Measurements from ENCODE around the gene ZNF425.

- TF ChIP-seq FOXM1 (IDR thresholded peaks at IDR 0.05; ENCODE audit: borderline replicate concordance), result no peak
- TF ChIP-seq FOXK2 (IDR thresholded peaks at IDR 0.05), result no peak
- TF ChIP-seq NFRKB (IDR thresholded peaks at IDR 0.05), result no peak
- TF ChIP-seq FOXA1 (IDR thresholded peaks at IDR 0.05), result no peak
- TF ChIP-seq HDGF (IDR thresholded peaks at IDR 0.05; ENCODE audit: borderline replicate concordance), result no peak
- TF ChIP-seq CTBP1 (IDR thresholded peaks at IDR 0.05; ENCODE audit: borderline replicate concordance), result no peak
- TF ChIP-seq SP1 (IDR thresholded peaks at IDR 0.05), result no peak
- no peak for TF ChIP-seq SUZ12 (IDR thresholded peaks at IDR 0.05)
- no peak for TF ChIP-seq PKNOX1 (IDR thresholded peaks at IDR 0.05)
- no peak for TF ChIP-seq ARNT (IDR thresholded peaks at IDR 0.05)
Measured at GRCh38 chr7:149171892-149172533, 45.9 kb upstream of the ZNF425 start.

All from HEK293T (cell line).